ENCODE results near the gene KDM5B. TPM values are rescaled to one million over a fixed set of nuclear protein-coding genes. Genes with fewer than 3 reads are reported as not detected.

KDM5B gene
- 100 to 1,000 TPM in 2 of 4 donors, 10 to 100 TPM in 2; 74.2 to 113 (median 89.2) TPM for total RNA-seq

DNA sequence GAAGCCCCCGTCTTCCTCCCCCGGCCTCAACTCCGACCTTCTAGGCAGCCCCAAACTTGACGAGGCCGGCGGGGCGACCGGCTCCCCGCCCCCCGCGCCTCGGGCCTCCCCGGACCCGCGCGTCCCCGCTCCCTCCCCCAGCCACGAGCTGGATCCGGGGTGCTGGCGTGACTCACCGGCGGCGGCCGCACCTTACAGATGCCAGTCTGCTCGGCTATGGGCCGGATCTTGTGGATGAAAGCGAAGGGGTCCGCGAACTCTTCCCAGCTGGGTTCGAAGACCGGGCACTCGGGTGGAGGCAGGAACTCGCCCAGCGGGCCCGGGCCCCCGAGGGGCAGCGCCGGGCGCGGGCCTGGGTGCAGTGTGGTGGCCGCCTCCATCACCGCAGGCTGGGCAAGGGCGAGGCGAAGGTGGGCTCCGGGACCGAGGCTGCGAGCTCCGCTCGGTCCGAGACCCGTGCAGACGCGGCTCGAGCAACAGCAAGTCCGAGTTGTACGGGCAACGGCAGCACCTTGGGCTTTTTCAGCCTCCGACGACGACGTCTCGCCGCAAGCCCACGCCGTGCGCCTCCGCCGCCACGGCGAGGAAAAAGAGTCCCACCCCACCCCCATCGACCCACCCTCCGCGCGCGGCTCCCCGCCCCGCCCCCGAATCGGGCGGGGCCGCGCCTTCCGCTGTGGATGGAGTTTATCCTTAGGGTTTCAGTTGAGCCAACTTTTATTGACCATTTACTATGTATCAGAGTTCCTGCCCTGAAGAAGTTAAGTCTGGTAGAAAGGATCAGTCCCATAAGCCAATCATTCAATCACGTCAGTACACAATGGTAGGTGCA is at the start of gene KDM5B:
Gene KDM5B, minus strand, starts transcription at position 496 of the 832 bp plus-strand sequence. Its CDS starts 116 bp downstream, at position 380.
- WGBS, 2 donors: 0% methylated on average over 16 to 39 of the region's 84 CpGs
- TF ChIP-seq POLR2A (IDR thresholded peaks at IDR 0.05): no peak
- no peak for TF ChIP-seq CTCF (IDR thresholded peaks at IDR 0.05)
- peak within 1 kb of the TSS; percentile 96 for H3K4me3 ChIP-seq (ENCODE audit: low read depth, poor library complexity, severe bottlenecking)
- intact Hi-C loops (cut with DNase I; ENCODE audit: low total_unique reads): loop anchor here (2.0 kb wide), 1 partner anchor 45 kb away; no protein-coding TSS in a partner anchor
- peak; percentile 44 to 90 for DNase-seq (ENCODE audit: low spot score in 2 of 2)

DNA sequence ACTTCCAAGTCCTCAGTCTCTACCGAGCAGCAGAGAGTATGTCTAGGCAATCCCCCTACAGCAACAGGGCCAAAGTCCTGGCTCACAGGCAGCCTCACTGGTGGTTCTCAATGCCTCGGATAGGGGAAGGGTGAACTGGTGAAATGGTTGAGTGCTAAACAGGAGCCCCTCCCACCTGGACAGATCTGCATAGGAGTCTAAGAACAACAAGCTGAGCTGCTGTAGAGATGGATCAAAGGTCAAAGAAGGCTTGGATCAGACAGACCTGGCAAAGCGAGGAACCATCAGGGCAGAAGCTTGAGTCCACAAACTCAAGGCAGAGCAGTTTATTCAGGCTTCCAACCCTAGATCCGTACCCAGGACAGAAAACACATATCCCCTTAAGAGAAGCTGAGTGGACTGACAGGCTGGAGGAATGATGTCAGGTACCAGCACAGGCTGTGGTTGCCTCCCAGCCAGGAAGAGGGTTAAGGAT is 49.0 kb upstream of the KDM5B start:
- 65 to 86% methylated on average over 4 of the region's 4 CpGs for WGBS, 2 donors
- no peak for DNase-seq (ENCODE audit: low spot score in 2 of 2)
- no peak for TF ChIP-seq CTCF (IDR thresholded peaks at IDR 0.05)
- no peak for TF ChIP-seq POLR2A (IDR thresholded peaks at IDR 0.05)
- H3K4me3 ChIP-seq (ENCODE audit: low read depth, poor library complexity, severe bottlenecking): no peak overlapping the region
- intact Hi-C loops (cut with DNase I; ENCODE audit: low total_unique reads): no loop called here

GRCh38 chr1:202856014-202856413 is 47.8 kb upstream of the KDM5B start:
- H3K4me3 ChIP-seq (ENCODE audit: low read depth, poor library complexity, severe bottlenecking): no peak overlapping the region
- WGBS, 2 donors: 87 to 96% methylated on average over 2 of the region's 2 CpGs
- no peak for DNase-seq (ENCODE audit: low spot score in 2 of 2)
- TF ChIP-seq CTCF (IDR thresholded peaks at IDR 0.05) (no peak), POLR2A (IDR thresholded peaks at IDR 0.05) (no peak)
- intact Hi-C loops (cut with DNase I; ENCODE audit: low total_unique reads): no loop called here

DNA sequence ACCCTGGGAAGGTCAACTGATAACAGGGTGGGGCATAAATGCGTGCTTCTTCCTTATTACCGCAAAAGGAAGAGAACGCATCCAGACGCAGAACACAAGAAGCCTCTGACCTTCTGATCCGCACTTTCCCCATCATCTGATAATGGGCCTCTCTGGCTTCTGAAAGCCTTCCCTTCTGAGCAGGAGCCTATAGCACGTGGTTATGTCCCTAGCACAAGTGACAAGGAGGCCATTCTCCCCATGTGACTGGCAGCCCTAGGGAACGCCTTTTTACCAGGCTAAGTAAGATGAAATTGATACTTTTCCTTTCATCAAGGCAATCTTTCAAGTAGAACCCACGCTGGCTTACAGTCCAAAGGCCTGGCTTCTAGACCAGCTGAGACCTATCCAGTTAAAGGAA is 46.6 kb upstream of the KDM5B start:
- intact Hi-C loops (cut with DNase I; ENCODE audit: low total_unique reads): no loop called here
- DNase-seq (ENCODE audit: low spot score in 2 of 2): no peak
- WGBS, 2 donors: 90 to 96% methylated on average over 8 of the region's 8 CpGs
- TF ChIP-seq CTCF (IDR thresholded peaks at IDR 0.05) (no peak), POLR2A (IDR thresholded peaks at IDR 0.05) (no peak)
- H3K4me3 ChIP-seq (ENCODE audit: low read depth, poor library complexity, severe bottlenecking): no peak overlapping the region

GRCh38 chr1:202852163-202852904 is 44.1 kb upstream of the KDM5B start:
- WGBS, 2 donors: 65 to 72% methylated on average over 15 of the region's 15 CpGs
- H3K4me3 ChIP-seq (ENCODE audit: low read depth, poor library complexity, severe bottlenecking): no peak overlapping the region
- intact Hi-C loops (cut with DNase I; ENCODE audit: low total_unique reads): loop anchor here (2.0 kb wide), 1 partner anchor 46 kb away; no protein-coding TSS in a partner anchor
- no peak for DNase-seq (ENCODE audit: low spot score in 2 of 2)
- TF ChIP-seq POLR2A (IDR thresholded peaks at IDR 0.05): no peak
- no peak for TF ChIP-seq CTCF (IDR thresholded peaks at IDR 0.05)
